ENCODE results near the gene CPAMD8.

DNA sequence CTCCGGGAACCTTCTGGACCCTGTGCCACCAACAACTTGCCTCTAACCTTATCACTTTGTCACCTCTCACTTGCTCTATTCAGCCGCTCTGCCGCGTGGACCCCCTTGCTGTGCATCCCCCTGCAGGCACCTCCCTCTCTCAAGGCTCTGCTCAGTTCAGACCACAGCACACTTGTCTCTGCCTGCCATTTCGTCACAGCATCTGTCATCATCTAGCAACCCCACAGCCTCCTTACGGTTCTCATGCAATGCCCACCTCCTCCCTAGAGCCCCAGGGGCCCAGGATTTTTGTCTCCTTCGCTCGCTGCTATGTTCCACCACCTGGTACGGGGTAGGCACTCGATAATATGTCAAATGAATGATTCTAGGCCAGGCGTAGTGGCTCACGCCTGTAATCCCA lies 43.8 kb upstream of the CPAMD8 start:
- TF ChIP-seq, protein P1, sequence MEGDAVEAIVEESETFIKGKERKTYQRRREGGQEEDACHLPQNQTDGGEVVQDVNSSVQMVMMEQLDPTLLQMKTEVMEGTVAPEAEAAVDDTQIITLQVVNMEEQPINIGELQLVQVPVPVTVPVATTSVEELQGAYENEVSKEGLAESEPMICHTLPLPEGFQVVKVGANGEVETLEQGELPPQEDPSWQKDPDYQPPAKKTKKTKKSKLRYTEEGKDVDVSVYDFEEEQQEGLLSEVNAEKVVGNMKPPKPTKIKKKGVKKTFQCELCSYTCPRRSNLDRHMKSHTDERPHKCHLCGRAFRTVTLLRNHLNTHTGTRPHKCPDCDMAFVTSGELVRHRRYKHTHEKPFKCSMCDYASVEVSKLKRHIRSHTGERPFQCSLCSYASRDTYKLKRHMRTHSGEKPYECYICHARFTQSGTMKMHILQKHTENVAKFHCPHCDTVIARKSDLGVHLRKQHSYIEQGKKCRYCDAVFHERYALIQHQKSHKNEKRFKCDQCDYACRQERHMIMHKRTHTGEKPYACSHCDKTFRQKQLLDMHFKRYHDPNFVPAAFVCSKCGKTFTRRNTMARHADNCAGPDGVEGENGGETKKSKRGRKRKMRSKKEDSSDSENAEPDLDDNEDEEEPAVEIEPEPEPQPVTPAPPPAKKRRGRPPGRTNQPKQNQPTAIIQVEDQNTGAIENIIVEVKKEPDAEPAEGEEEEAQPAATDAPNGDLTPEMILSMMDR (IDR thresholded peaks at IDR 0.05), result no peak
- TF ChIP-seq POLR2A (IDR thresholded peaks at IDR 0.05) (no peak), POLR2AphosphoS5 (IDR thresholded peaks at IDR 0.05) (no peak)

Data from suprapubic skin (tissue), 4 donors.